ENCODE measurements around the gene HRH3. TPM values are rescaled to one million over a fixed set of nuclear protein-coding genes. Genes with fewer than 3 reads are reported as not detected.

The HRH3 gene
- total RNA-seq, 1 donor from 2014 or later: 0.10 TPM

DNA sequence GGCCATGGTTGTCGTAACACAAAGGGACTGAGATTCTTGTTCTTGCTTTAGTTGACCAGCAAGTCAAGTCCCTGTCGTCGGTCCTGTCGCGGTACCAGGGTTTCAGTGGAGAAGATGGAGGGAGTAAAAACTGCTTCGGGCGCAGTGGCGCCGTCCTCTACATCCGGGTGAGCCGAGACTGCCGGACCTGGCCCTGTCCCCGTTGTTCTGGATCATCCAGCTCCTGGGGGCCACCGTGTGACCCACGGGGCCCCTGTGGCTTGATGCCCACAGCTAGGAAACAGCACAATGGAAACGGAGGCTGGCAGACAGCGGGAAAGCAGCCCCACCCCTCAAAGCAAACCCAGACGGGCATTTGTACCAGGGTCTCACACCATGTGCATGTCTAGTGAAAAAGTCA, 22.3 kb downstream of the HRH3 start:
- no peak for DNase-seq

DNA sequence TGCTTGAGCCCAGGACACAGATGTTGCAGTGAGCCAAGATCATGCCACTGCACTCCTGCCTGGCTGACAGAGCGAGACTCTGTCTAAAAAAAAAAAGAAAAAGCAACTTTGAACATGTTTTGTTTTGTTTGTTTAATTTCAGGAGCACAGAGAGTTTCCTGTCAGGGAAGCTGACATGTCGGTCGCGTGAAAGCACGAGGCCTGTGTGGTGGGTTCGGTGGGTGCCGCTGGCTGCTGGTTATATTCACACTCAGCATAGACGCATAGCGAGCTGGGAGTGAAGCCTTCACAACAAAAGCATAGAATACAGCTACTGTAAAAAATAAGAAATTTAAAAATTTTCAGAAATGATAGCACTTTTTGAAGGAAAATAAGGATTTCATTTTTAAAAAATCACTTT, 22.8 kb downstream of the HRH3 start:
- DNase-seq: no peak

GRCh38 chr20:62196286-62196685, 23.8 kb downstream of the HRH3 start:
- DNase-seq: no peak

- DNase-seq: no peak
Observed at GRCh38 chr20:62195736-62196135, 24.3 kb downstream of the HRH3 start.

DNA sequence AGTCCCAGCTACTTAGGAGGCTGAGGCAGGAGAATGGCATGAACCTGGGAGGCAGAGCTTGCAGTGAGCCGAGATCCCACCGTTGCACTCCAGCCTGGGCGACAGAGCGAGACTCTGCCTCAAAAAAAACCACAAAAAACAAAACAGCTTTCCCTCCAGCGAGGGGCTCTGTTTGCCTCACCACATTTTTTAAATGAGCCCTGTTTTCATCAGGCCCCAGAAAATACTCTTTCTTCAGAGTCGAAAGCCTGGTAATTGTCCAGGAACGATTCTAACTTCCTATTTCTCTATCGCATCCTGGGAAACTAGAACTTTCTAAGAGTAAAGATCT, 25.0 kb downstream of the HRH3 start:
- DNase-seq: no peak

DNA sequence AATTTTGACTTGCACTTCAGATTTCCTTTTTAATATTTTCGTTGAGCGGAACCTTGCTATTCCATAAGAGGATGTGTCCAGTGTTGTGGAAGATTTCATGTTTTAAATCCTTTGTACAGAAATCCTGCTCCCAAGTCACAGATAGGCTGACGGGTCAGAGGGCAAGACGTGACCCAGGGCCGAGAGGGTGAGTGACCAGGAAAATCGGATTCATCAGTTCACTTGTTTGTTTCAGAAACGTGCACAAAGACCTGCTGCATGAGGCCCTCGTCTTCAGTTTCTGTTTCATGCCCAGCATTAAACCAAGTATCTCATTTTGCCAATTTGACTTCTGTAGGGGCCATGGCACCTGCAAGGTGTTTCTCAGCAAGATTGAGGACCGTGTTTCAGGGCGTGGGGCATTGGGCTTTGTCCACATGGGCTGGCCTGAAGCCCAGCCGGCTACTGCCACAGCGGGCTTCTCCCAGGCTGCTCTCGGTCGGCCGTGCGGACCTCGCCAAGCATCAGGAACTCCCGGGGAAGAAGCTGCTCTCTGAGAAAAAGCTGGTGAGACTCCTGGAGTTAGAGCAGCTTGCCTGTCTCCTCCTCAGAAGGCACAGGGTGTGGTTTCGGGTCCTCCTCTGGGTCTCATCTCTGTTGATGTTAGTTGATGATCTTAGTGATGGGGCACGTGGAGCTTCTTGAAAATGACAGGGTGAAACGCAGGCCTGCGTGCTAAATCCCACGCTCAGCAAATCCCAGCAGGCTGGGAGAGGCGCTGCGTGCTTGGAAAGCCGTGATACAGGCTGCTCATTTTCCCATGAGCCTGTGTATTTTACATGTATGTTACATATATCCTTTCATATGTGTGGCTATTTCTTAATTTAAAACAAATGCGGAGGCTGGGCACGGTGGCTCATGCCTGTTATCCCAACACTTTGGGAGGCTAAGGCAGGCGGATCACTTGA, 26.7 kb downstream of the HRH3 start:
- DNase-seq: no peak

GRCh38 chr20:62192635-62193034, 27.4 kb downstream of the HRH3 start:
- DNase-seq: no peak

GRCh38 chr20:62191781-62192559, 28.1 kb downstream of the HRH3 start:
- no peak for DNase-seq

- DNase-seq: no peak
Observed at GRCh38 chr20:62190639-62191411, 29.3 kb downstream of the HRH3 start.

DNA sequence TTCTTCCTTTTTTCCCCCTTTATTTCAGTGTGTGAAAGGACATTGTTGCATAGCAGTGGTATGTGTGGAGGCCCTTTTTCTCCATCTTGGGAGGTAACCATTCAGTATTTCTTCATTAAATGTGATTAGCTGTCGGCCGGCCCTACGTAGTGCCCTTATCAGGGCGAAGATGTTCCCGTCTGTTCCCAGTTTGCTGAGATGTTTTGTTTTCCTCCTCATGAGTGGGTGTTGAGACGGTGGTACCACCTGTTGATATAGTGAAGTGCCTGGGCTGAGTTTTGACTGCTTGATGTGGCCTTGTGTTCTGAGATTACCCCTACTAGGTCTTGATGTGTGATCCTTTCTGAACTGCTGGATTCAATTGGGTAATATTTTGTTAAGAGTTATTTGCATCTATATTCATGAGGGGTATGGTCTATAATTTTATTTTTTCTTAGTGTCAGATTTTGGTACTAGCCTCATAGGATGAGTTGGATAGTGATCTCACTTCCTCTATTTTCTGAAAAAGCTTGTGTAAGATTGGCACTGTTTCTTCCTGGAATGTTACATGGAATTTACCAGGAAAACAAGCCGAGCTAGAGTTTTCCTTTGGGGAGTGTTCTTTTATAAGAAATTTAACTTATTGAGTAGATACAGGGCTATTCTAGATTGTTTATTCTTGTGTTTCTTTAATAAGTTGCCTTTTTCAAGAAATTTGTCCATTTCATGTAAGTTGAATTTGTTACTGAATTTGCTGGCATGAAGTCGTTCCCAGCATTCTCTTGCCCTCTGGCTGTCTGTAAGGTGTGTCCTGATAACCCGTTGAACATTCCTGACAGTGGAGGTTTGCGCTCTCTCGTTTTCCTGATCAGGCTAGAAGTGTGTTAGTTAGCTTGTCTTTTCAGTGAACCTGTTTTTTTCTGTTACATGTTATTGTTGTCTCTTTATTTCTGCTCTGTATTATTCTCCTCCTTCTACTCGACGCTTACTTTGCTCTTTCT, 32.9 kb downstream of the HRH3 start:
- DNase-seq: no peak

DNA sequence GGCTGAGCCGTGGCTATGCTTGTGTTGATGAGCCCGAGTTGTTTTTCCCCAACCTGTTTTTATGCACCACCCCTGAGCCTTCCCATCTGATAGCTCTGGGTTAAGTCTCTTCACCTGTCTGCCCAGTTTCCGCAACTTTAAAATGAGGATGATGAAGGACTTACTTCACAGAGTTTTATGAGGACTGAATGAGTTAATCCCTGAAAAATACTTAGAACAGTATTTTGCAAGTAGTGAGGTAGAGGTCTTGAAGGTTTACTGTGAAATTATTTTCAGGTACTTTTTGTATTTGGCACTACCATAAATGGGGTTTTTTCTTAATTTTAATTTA, 34.0 kb downstream of the HRH3 start:
- no peak for DNase-seq

GRCh38 chr20:62183426-62184142, 36.5 kb downstream of the HRH3 start:
- DNase-seq: no peak

DNA sequence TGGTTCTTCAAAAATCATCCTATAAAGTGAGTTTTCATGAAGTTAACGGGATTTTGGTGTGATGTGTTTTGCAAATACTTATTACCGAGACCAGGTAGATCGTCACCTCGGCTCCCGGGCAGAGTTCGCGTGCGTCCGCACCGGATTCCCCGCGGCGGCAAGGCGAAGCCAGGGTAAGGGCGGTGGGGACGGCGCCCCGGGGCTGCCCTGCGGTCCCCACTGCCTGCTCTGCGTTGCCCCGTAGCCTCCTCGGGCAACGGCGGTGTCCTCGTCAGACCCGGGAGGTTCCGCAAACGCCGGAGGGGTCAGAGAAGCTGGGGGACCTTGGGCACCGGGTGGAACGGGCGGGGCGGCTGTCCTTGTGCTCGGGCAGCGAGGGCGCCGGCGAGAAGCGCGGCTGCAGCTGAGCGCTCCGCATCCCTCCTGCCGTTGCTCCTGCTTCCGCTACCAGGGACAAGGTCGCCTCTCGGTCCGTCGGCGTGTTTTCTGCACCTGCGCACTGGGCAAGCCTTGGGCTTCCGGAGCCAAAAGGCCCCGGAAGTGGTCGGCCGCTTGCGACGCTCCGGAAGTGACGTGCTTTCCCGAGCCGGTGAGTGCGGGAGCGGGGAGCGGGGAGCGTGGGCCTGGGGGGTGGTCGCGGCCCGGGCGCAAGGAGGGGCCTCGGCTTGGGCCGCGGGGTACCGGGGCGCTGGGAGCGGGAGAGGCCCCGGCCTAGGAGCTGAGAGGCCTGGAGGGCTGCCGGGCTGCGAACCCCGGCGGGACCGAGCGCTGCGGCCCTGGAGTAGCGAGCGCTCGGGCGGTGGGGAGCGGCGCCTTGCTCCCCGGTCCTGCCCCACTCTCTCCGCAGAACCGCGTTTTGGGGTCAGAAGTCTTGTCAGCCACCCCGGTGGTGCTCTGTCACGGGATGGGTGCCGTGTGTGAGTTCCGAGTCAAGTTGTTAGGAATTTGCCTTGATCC, 37.3 kb downstream of the HRH3 start, which contains the start of gene MTG2:
Gene MTG2, plus strand, starts transcription at position 560 of the 957 bp plus-strand sequence. CDS start 10,393 bp downstream, outside the sequence.
- DNase-seq: peak; percentile 92

DNA sequence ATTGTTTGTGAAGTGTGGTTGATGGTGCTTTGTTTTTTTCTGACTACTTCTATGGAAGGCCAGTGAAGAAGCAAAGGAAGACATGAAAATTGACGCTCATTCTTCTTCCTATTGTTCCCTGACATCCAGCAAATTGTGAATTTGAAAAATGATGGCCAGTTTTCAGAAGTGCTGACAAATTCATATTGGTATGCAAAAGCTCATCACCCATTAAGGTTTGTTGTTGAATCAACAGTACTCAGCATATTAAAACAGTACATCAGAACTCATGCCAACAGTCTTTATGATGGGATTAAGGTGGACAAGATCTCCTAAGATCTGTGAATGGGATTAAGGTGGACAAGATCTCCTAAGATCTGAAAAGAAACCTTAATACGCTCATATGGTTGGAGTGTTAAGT, 38.3 kb downstream of the HRH3 start:
- DNase-seq: no peak

DNA sequence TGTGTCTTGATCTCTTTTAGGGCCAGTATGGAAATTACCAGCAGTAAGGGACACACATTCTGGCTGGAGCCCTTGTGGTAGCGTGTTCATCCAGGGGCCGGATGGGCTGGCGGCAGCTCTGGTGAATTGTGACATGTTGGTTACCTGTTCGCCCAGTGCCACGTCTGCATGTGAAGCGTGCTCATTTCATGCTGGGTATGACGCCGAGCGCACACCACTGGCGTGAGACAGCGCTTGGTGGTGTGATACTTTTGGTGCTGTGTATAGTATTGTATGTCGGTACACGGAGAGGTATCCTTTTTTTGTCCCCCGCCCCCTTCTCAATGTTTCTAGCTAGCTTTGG, 40.9 kb downstream of the HRH3 start:
- no peak for DNase-seq

- DNase-seq: no peak
Observed at GRCh38 chr20:62178316-62179161, 41.5 kb downstream of the HRH3 start.

DNA sequence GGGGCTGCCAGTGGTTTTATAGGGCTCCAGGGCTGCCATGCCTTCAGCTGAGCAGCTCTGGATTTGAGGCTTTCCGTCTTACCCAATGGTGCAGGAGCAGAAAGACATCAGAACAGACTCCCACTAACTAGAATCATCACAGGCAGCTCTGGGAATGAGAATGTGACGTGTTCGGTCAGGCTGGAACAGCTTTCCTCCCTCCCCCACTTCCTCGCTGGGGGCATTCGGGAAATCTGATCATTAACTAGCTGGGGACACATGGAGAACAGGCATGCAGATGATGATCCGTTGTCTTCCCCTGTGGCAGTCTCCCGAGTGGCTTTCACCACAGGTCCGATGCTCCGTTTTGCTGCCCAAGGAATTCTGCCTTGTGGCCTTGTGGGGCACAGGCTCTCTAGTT, 42.8 kb downstream of the HRH3 start:
- no peak for DNase-seq

- DNase-seq: no peak
Observed at GRCh38 chr20:62176866-62177265, 43.2 kb downstream of the HRH3 start.

GRCh38 chr20:62175711-62176110, 44.4 kb downstream of the HRH3 start:
- no peak for DNase-seq
